Activated CD4-positive, alpha-beta T cell treated with anti-CD3 and anti-CD28 coated beads for 36 hours (primary cell): ENCODE data around the gene DEK. TPM values are rescaled to one million over a fixed set of nuclear protein-coding genes. Genes with fewer than 3 reads are reported as not detected.
"Not testable (repeated sequence)": the region's sequence is repeated elsewhere in the genome, so short reads cannot be mapped to it uniquely, and the experiment has no call there.

Experiments used
- ATAC-seq: fragments of 200-7000 bp; cut with Tn5 transposase; one replicate; pipeline ENCODE4 v1.10.0; 2021; ENCODE audit warnings: mild to moderate bottlenecking, moderate library complexity
- CTCF ChIA-PET: fragments of 350-600 bp; sonication (Branson Sonifier 250); formaldehyde crosslinking; loops from one replicate; lab custom pipeline; 2021; ENCODE audit warnings: antibody characterized with exemption; lab: Charles Lee
- POLR2A ChIA-PET: fragments of 350-600 bp; sonication (Branson Sonifier 250); formaldehyde crosslinking; loops from one replicate; lab custom pipeline; 2021; ENCODE audit warnings: antibody characterized with exemption, inconsistent platforms; lab: Charles Lee
- DNase-seq: peaks from one replicate; pipeline ENCODE4 v3.0.0-alpha.2; 2020
- H3K27ac Mint-ChIP-seq: one replicate; pipeline ENCODE4 v1.8.0; 2021; ENCODE audit warnings: mixed read lengths
- H3K27me3 Mint-ChIP-seq: one replicate; pipeline ENCODE4 v1.8.0; 2021; ENCODE audit warnings: mixed read lengths
- H3K36me3 Mint-ChIP-seq: one replicate; pipeline ENCODE4 v1.8.0; 2021; ENCODE audit warnings: low read depth, mixed read lengths
- H3K4me1 Mint-ChIP-seq: one replicate; pipeline ENCODE4 v1.8.0; 2021; ENCODE audit warnings: mixed read lengths
- H3K4me3 Mint-ChIP-seq: one replicate; pipeline ENCODE4 v1.8.0; 2021; ENCODE audit warnings: mild to moderate bottlenecking, moderate library complexity, mixed read lengths
- H3K9me3 Mint-ChIP-seq: one replicate; pipeline ENCODE4 v1.8.0; 2021; ENCODE audit warnings: low read depth, mixed read lengths
- intact Hi-C, 2 experiments: fragments of 100-400 bp; cut with DNase I in 1 of 2; cut with micrococcal nuclease in 1 of 2; formaldehyde crosslinking; loops; one replicate each; pipeline versions ENCODE4 v1.14.2 to v1.15.1; 2022 to 2024; cut with DNase I, micrococcal nuclease
- total RNA-seq, 2 experiments: library from RNA; stranded (reverse); gene quantifications; one replicate each; pipeline ENCODE4 v1.2.3, GENCODE V29; 2021

DEK gene
- 100 to 1,000 TPM; 201 to 273 TPM for total RNA-seq

GRCh38 chr6:18264219-18264922 is at the start of gene DEK:
Gene DEK, minus strand, starts transcription at chr6:18264530. Its CDS starts 543 bp downstream, at chr6:18263987.
- H3K27me3 Mint-ChIP-seq = no peaks in the 10 kb centered on the region

GRCh38 chr6:18312368-18312767 is 48.0 kb upstream of the DEK start:
- intact Hi-C loops = no loop called here
- CTCF ChIA-PET = interaction anchor here (1.5 kb wide), 1 partner anchor 11 kb away, joined by 5 read pairs; no protein-coding TSS in a partner anchor

More at GRCh38 chr6:18264219-18264922, at the start of gene DEK:
- Mint-ChIP-seq H3K4me1 (peaks cover 48% of the 10 kb centered on the region), H3K9me3 (peaks cover 5% of the 10 kb centered on the region), H3K36me3 (peaks cover 44% of the 10 kb centered on the region), H3K4me3 (peak within 1 kb of the TSS; percentile 93), H3K27ac (peak within 1 kb of the TSS; percentile 99)
- ChIA-PET POLR2A (interaction anchor here (0.7 kb wide), 1 partner anchor 11 kb away, joined by 3 read pairs; no protein-coding TSS in a partner anchor), CTCF (no interaction called here)
- ATAC-seq (peak; percentile 55), DNase-seq (peak; percentile 91)
- intact Hi-C loops = loop anchor here (1.0 to 10.0 kb wide), 10 partner anchors 109 to 1948 kb away; partner anchors contain the start of genes KDM1B (in 2 of the 2), NUP153 (in 2 of the 2), TPMT (in 2 of the 2) and ATXN1 (in 1 of the 2)

GRCh38 chr6:18310010-18310409 is 45.7 kb upstream of the DEK start:
- DNase-seq, H3K4me1 Mint-ChIP-seq, intact Hi-C loops, H3K27ac Mint-ChIP-seq, H3K36me3 Mint-ChIP-seq, H3K27me3 Mint-ChIP-seq, H3K4me3 Mint-ChIP-seq, ATAC-seq, H3K9me3 Mint-ChIP-seq: not testable (repeated sequence)
- ChIA-PET POLR2A (interaction anchor here (0.7 kb wide), 1 partner anchor 164 kb away, joined by 3 read pairs; no protein-coding TSS in a partner anchor), CTCF (interaction anchor here (0.8 kb wide), 1 partner anchor 142 kb away, joined by 3 read pairs; no protein-coding TSS in a partner anchor)

More at GRCh38 chr6:18312368-18312767, 48.0 kb upstream of the DEK start:
- DNase-seq (no peak), ATAC-seq (no peak)
- POLR2A ChIA-PET = no interaction called here
- Mint-ChIP-seq H3K4me1 (no peaks in the 10 kb centered on the region), H3K27me3 (peaks cover 7% of the 10 kb centered on the region), H3K9me3 (peaks cover 3% of the 10 kb centered on the region), H3K27ac (no peak overlapping the region), H3K36me3 (no peaks in the 10 kb centered on the region), H3K4me3 (no peak overlapping the region)

- H3K27me3 Mint-ChIP-seq = peaks cover 7% of the 10 kb centered on the region
- H3K36me3 Mint-ChIP-seq = no peaks in the 10 kb centered on the region
- H3K4me3 Mint-ChIP-seq = no peak overlapping the region
- DNase-seq (no peak), ATAC-seq (no peak)
- no peak overlapping the region for H3K27ac Mint-ChIP-seq
- peaks cover 3% of the 10 kb centered on the region for H3K9me3 Mint-ChIP-seq
- POLR2A ChIA-PET = no interaction called here
- CTCF ChIA-PET = no interaction called here
- intact Hi-C loops = no loop called here
- H3K4me1 Mint-ChIP-seq = no peaks in the 10 kb centered on the region
These were observed 44.7 kb upstream of the DEK start for GRCh38 chr6:18309046-18309445.

GRCh38 chr6:18308070-18308735 is 43.9 kb upstream of the DEK start:
- ChIA-PET POLR2A (no interaction called here), CTCF (interaction anchor here (1.4 kb wide), 1 partner anchor 9 kb away, joined by 3 read pairs; no protein-coding TSS in a partner anchor)
- H3K4me3 Mint-ChIP-seq = no peak overlapping the region
- no peak overlapping the region for H3K27ac Mint-ChIP-seq
- H3K27me3 Mint-ChIP-seq = peaks cover 7% of the 10 kb centered on the region
- no peak for DNase-seq
- H3K9me3 Mint-ChIP-seq = peaks cover 3% of the 10 kb centered on the region
- ATAC-seq = no peak
- H3K36me3 Mint-ChIP-seq = no peaks in the 10 kb centered on the region
- H3K4me1 Mint-ChIP-seq = no peaks in the 10 kb centered on the region
- intact Hi-C loops = no loop called here

GRCh38 chr6:18306977-18307376 is 42.6 kb upstream of the DEK start:
- peaks cover 3% of the 10 kb centered on the region for H3K9me3 Mint-ChIP-seq
- H3K4me3 Mint-ChIP-seq = no peak overlapping the region
- H3K4me1 Mint-ChIP-seq = no peaks in the 10 kb centered on the region
- CTCF ChIA-PET = interaction anchor here (0.6 to 1.4 kb wide), 2 partner anchors 8 to 10 kb away, joined by 3 to 4 read pairs; no protein-coding TSS in a partner anchor
- intact Hi-C loops = no loop called here
- H3K36me3 Mint-ChIP-seq = no peaks in the 10 kb centered on the region
- H3K27ac Mint-ChIP-seq = no peak overlapping the region
- ATAC-seq = peak; percentile 23
- H3K27me3 Mint-ChIP-seq = peaks cover 7% of the 10 kb centered on the region
- POLR2A ChIA-PET = no interaction called here
- DNase-seq = no peak

- ChIA-PET POLR2A (no interaction called here), CTCF (no interaction called here)
- H3K27me3 Mint-ChIP-seq = peaks cover 2% of the 10 kb centered on the region
- no peak overlapping the region for H3K4me3 Mint-ChIP-seq
- no peaks in the 10 kb centered on the region for H3K36me3 Mint-ChIP-seq
- no peaks in the 10 kb centered on the region for H3K4me1 Mint-ChIP-seq
- ATAC-seq = no peak
- no peak for DNase-seq
- no peaks in the 10 kb centered on the region for H3K9me3 Mint-ChIP-seq
- intact Hi-C loops = no loop called here
- H3K27ac Mint-ChIP-seq = no peak overlapping the region
These were observed 38.5 kb upstream of the DEK start for GRCh38 chr6:18302561-18303439.

- intact Hi-C loops = no loop called here
- no peak overlapping the region for H3K4me3 Mint-ChIP-seq
- no peak for ATAC-seq
- ChIA-PET POLR2A (interaction anchor here (0.6 kb wide), 1 partner anchor 32 kb away, joined by 3 read pairs; no protein-coding TSS in a partner anchor), CTCF (interaction anchor here (0.6 kb wide), 1 partner anchor 22 kb away, joined by 3 read pairs; no protein-coding TSS in a partner anchor)
- no peak for DNase-seq
- no peaks in the 10 kb centered on the region for H3K36me3 Mint-ChIP-seq
- H3K27me3 Mint-ChIP-seq = peaks cover 4% of the 10 kb centered on the region
- H3K27ac Mint-ChIP-seq = no peak overlapping the region
- no peaks in the 10 kb centered on the region for H3K9me3 Mint-ChIP-seq
- H3K4me1 Mint-ChIP-seq = no peaks in the 10 kb centered on the region
These were observed 29.0 kb upstream of the DEK start for GRCh38 chr6:18293076-18293904.

GRCh38 chr6:18289283-18289682 is 25.0 kb upstream of the DEK start:
- peaks cover 9% of the 10 kb centered on the region for H3K27me3 Mint-ChIP-seq
- ChIA-PET POLR2A (no interaction called here), CTCF (no interaction called here)
- DNase-seq (no peak), ATAC-seq (no peak)
- H3K27ac Mint-ChIP-seq = no peak overlapping the region
- intact Hi-C loops = no loop called here
- no peaks in the 10 kb centered on the region for H3K9me3 Mint-ChIP-seq
- H3K4me1 Mint-ChIP-seq = no peaks in the 10 kb centered on the region
- H3K4me3 Mint-ChIP-seq = no peak overlapping the region
- no peaks in the 10 kb centered on the region for H3K36me3 Mint-ChIP-seq

GRCh38 chr6:18284261-18284660 is 19.9 kb upstream of the DEK start:
- no peak overlapping the region for H3K4me3 Mint-ChIP-seq
- H3K36me3 Mint-ChIP-seq = no peaks in the 10 kb centered on the region
- POLR2A ChIA-PET = no interaction called here
- ATAC-seq (no peak), DNase-seq (no peak)
- H3K27me3 Mint-ChIP-seq = peaks cover 27% of the 10 kb centered on the region
- H3K27ac Mint-ChIP-seq = no peak overlapping the region
- no peaks in the 10 kb centered on the region for H3K4me1 Mint-ChIP-seq
- intact Hi-C loops = no loop called here
- CTCF ChIA-PET = no interaction called here
- H3K9me3 Mint-ChIP-seq = no peaks in the 10 kb centered on the region
